ENCODE data around the gene PLEKHG7. TPM values are rescaled to one million over a fixed set of nuclear protein-coding genes. Genes with fewer than 3 reads are reported as not detected.

Gene PLEKHG7
- polyA plus RNA-seq, 3 donors: not detected

DNA sequence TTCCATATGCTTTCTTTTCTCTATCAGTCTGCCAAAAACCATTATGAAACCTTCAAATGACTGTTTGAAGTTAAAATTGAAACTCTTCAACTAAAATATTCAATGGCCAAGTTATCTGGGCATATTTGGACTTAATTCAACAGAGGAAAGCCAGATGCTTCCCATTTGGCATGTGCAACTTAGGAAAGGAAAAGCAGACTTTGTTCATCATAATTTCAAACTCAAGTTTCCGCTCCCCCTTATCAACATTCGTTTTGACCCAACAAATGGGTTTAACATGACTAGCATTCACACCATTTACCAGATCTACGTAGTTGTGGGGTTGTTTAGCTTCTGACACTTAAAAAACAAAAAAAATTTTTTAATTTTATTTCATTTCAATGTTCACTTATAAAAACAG lies 75.7 kb downstream of the PLEKHG7 start:
- Histone ChIP-seq H3K9ac (ENCODE audit: insufficient read depth, low read length, poor library complexity, severe bottlenecking) (no peak overlapping the region), H3K4me1 (ENCODE audit: control insufficient read depth in 1 of 2, insufficient read depth in 2 of 2, low read length in 2 of 2) (peaks cover 3 to 14% of the 10 kb centered on the region in 2 donors), H3K27me3 (ENCODE audit: control insufficient read depth in 2 of 2, insufficient read depth in 2 of 2, low read length in 2 of 2) (no peaks in the 10 kb centered on the region), H3K9me3 (replicated peaks in 1 of 2; ENCODE audit: control insufficient read depth in 1 of 2, insufficient read depth in 1 of 2, low read length in 2 of 2) (no peaks in the 10 kb centered on the region), H3K36me3 (replicated peaks in 1 of 2; ENCODE audit: control insufficient read depth in 1 of 2, insufficient read depth in 2 of 2, low read length in 2 of 2) (peaks cover 34 to 66% of the 10 kb centered on the region in 2 donors), H2AFZ (ENCODE audit: insufficient read depth, low read depth, low read length, poor library complexity, severe bottlenecking) (no peak overlapping the region), H4K20me1 (ENCODE audit: insufficient read depth, low read length) (no peaks in the 10 kb centered on the region), H3K4me2 (replicated peaks; ENCODE audit: extremely low read depth, low read length, poor library complexity, severe bottlenecking) (no peak overlapping the region), H3K4me3 (replicated peaks in 1 of 3; ENCODE audit: low read depth in 2 of 3, low read length in 3 of 3) (no peak overlapping the region), H3K27ac (ENCODE audit: low read depth in 1 of 2, low read length in 2 of 2) (no peak overlapping the region), H3K79me2 (ENCODE audit: insufficient read depth, low read length) (no peaks in the 10 kb centered on the region)
- Mint-ChIP-seq H3K36me3 (peaks cover 50 to 63% of the 10 kb centered on the region in 2 donors), H3K4me1 (peaks cover 16% of the 10 kb centered on the region), H3K27me3 (ENCODE audit: low read depth in 3 of 3) (no peaks in the 10 kb centered on the region), H3K27ac (no peak overlapping the region), H3K4me3 (no peak overlapping the region), H3K9me3 (no peaks in the 10 kb centered on the region)
- WGBS (ENCODE audit: insufficient coverage): no CpG with 5 or more reads among the region's 3 CpGs
- TF ChIP-seq, protein P1, sequence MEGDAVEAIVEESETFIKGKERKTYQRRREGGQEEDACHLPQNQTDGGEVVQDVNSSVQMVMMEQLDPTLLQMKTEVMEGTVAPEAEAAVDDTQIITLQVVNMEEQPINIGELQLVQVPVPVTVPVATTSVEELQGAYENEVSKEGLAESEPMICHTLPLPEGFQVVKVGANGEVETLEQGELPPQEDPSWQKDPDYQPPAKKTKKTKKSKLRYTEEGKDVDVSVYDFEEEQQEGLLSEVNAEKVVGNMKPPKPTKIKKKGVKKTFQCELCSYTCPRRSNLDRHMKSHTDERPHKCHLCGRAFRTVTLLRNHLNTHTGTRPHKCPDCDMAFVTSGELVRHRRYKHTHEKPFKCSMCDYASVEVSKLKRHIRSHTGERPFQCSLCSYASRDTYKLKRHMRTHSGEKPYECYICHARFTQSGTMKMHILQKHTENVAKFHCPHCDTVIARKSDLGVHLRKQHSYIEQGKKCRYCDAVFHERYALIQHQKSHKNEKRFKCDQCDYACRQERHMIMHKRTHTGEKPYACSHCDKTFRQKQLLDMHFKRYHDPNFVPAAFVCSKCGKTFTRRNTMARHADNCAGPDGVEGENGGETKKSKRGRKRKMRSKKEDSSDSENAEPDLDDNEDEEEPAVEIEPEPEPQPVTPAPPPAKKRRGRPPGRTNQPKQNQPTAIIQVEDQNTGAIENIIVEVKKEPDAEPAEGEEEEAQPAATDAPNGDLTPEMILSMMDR (IDR thresholded peaks at IDR 0.05): no peak
- no peak for DNase-seq
- intact Hi-C loops (cut with micrococcal nuclease): no loop called here

DNA sequence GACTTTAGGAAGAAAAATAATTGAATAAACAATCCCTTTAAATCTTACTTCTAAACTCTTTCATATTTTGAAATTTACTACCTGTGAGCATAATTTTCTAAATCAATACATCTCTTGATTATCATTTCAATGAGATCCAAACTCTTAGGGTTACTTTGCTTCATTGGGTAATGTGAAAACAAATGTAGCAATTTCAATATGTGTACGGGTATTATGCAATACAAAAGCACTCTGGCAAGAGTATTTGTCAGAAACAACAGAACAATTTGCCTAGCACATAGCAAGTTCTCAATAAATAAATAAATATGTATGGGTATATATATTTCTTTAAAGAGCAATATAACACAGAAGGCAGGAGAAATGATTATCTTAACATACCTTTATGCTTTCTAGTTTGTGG lies 77.1 kb downstream of the PLEKHG7 start:
- intact Hi-C loops (cut with micrococcal nuclease): loop anchor here in 1 of 2 donors (10.0 kb wide), 1 partner anchor 615 kb away; no protein-coding TSS in a partner anchor
- Histone ChIP-seq H3K9me3 (replicated peaks in 1 of 2; ENCODE audit: control insufficient read depth in 1 of 2, insufficient read depth in 1 of 2, low read length in 2 of 2) (no peaks in the 10 kb centered on the region), H4K20me1 (ENCODE audit: insufficient read depth, low read length) (no peaks in the 10 kb centered on the region), H3K27me3 (ENCODE audit: control insufficient read depth in 2 of 2, insufficient read depth in 2 of 2, low read length in 2 of 2) (no peaks in the 10 kb centered on the region), H3K4me1 (ENCODE audit: control insufficient read depth in 1 of 2, insufficient read depth in 2 of 2, low read length in 2 of 2) (peaks cover 3 to 14% of the 10 kb centered on the region in 2 donors), H3K4me3 (replicated peaks in 1 of 3; ENCODE audit: low read depth in 2 of 3, low read length in 3 of 3) (no peak overlapping the region), H3K27ac (ENCODE audit: low read depth in 1 of 2, low read length in 2 of 2) (no peak overlapping the region), H2AFZ (ENCODE audit: insufficient read depth, low read depth, low read length, poor library complexity, severe bottlenecking) (no peak overlapping the region), H3K36me3 (replicated peaks in 1 of 2; ENCODE audit: control insufficient read depth in 1 of 2, insufficient read depth in 2 of 2, low read length in 2 of 2) (peaks cover 34 to 64% of the 10 kb centered on the region in 2 donors), H3K79me2 (ENCODE audit: insufficient read depth, low read length) (no peaks in the 10 kb centered on the region), H3K4me2 (replicated peaks; ENCODE audit: extremely low read depth, low read length, poor library complexity, severe bottlenecking) (no peak overlapping the region), H3K9ac (ENCODE audit: insufficient read depth, low read length, poor library complexity, severe bottlenecking) (no peak overlapping the region)
- Mint-ChIP-seq H3K4me1 (peaks cover 17% of the 10 kb centered on the region), H3K9me3 (no peaks in the 10 kb centered on the region), H3K4me3 (no peak overlapping the region), H3K36me3 (peaks cover 51 to 61% of the 10 kb centered on the region in 2 donors), H3K27ac (no peak overlapping the region), H3K27me3 (ENCODE audit: low read depth in 3 of 3) (no peaks in the 10 kb centered on the region)
- TF ChIP-seq, protein P1 (IDR thresholded peaks at IDR 0.05): no peak
- WGBS (ENCODE audit: insufficient coverage): no CpG with 5 or more reads among the region's 1 CpG
- DNase-seq: peak; percentile 22 to 39 (median 36)
